ENCODE results near the gene RUNX2.

GRCh38 chr6:45513213-45513618 is 185.1 kb downstream of the RUNX2 start:
- TF ChIP-seq TAF1 (IDR thresholded peaks at IDR 0.05; ENCODE audit: borderline replicate concordance, low read depth, low read length), result no peak
- TF ChIP-seq, protein P1, sequence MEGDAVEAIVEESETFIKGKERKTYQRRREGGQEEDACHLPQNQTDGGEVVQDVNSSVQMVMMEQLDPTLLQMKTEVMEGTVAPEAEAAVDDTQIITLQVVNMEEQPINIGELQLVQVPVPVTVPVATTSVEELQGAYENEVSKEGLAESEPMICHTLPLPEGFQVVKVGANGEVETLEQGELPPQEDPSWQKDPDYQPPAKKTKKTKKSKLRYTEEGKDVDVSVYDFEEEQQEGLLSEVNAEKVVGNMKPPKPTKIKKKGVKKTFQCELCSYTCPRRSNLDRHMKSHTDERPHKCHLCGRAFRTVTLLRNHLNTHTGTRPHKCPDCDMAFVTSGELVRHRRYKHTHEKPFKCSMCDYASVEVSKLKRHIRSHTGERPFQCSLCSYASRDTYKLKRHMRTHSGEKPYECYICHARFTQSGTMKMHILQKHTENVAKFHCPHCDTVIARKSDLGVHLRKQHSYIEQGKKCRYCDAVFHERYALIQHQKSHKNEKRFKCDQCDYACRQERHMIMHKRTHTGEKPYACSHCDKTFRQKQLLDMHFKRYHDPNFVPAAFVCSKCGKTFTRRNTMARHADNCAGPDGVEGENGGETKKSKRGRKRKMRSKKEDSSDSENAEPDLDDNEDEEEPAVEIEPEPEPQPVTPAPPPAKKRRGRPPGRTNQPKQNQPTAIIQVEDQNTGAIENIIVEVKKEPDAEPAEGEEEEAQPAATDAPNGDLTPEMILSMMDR (IDR thresholded peaks at IDR 0.05), result no peak
- TF ChIP-seq, protein P2, sequence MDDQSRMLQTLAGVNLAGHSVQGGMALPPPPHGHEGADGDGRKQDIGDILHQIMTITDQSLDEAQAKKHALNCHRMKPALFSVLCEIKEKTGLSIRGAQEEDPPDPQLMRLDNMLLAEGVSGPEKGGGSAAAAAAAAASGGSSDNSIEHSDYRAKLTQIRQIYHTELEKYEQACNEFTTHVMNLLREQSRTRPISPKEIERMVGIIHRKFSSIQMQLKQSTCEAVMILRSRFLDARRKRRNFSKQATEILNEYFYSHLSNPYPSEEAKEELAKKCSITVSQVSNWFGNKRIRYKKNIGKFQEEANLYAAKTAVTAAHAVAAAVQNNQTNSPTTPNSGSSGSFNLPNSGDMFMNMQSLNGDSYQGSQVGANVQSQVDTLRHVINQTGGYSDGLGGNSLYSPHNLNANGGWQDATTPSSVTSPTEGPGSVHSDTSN (IDR thresholded peaks at IDR 0.05), result no peak
